Measurements from ENCODE around the gene UGCG.

UGCG gene

DNA sequence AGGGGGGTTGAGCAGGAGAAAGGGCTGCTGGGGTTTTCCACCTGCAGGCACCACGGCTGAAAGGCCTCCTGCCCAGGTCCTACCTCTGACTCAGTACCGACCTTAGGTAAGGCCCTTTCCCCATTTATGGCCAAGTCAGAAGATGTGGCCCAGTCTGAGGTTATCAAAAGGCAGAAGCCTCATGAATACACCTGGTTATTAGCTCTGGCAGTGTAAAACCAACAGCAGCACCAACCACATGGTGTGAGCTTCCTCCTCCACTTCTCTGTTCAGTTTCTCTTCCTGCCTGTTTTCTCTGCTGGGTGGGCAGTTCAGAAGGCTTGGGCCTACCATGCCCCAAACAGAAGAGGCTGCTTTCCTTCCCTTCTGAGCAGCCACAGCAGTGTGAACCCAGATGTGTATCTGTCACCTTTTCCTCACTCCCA lies 86.9 kb downstream of the UGCG start:
- DNase-seq (ENCODE audit: low read depth, low spot score): no peak

- no peak for DNase-seq (ENCODE audit: low read depth, low spot score)
Measured at GRCh38 chr9:111984086-111984802, 87.6 kb downstream of the UGCG start.
